AG04449 (cell line): ENCODE results near the gene RPL7L1.
"Not testable (repeated sequence)": the region's sequence is repeated elsewhere in the genome, so short reads cannot be mapped to it uniquely, and the experiment has no call there.

ENCODE experiments used
- CTCF ChIA-PET: fragments of 350-600 bp; formaldehyde crosslinking; extraction: SDS; loops from one replicate; lab custom pipeline; 2021; ENCODE audit warnings: antibody characterized with exemption; lab: Yijun Ruan, JAX
- POLR2A ChIA-PET: fragments of 400-600, 350-600 bp; formaldehyde crosslinking; extraction: SDS; loops from one replicate; lab custom pipeline; 2020; ENCODE audit warnings: antibody characterized with exemption, inconsistent platforms; lab: Yijun Ruan, JAX
- DNase-seq: peaks from one replicate; pipeline ENCODE4 v3.0.0-alpha.2; 2010; ENCODE audit warnings: low read depth, low spot score
- H3K4me3 ChIP-seq: 2 replicates; pipeline ENCODE4 v1.5.1; 2011; ENCODE audit warnings: low read depth, mild to moderate bottlenecking, control low read depth, low read length
- TF ChIP-seq, protein P1 (sequence below): IDR thresholded peaks from one replicate; pipeline ENCODE4 v1.5.1; 2011; ENCODE audit warnings: mild to moderate bottlenecking, moderate library complexity, low read length, control low read depth, inconsistent platforms; ENCODE audit not compliant: insufficient read depth; ENCODE audit errors: missing control alignments

RPL7L1 gene

DNA sequence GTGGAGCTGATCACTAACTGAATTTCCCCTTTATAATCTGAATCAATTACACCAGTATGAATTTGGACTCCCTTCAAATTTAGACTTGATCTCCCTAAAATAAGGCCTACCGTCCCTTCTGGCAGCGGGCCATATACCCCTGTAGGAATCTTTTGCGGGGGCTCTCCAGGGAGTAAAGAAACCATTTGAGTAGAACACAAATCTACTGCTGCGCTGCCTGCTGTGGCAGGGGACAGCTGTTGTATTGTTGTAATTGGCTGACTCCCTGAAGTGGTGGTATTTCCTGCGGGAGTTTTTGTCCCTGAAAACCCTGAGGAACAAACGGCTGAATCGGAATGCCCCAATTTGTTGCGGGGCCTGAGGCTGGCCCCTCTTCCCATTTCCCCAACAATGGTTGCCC is 20.5 kb downstream of the RPL7L1 start:
- POLR2A ChIA-PET = interaction anchor here (0.8 to 0.9 kb wide), 2 partner anchors 114 to 150 kb away, joined by 3 read pairs; partner anchors contain the start of gene KLHDC3

DNA sequence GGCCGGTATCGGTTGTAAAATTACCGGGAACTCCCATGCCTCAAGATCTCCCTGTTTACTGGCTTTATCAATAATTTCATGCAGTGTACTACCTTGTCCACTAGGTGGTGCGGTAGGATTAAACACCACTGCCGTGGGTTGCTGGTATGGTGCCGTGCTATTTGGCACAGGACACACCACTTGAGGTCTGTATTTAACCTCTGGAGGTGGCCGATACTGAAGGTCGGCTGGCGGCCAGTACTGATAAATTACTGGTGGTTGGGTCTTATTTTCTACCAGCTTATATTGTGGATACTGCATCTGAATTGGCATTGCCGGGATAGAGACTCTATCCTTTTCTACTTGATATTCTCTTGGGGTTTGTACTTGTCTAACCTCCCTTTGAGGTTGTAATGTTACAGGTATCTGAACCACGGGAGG is 22.1 kb downstream of the RPL7L1 start:
- CTCF ChIA-PET = interaction anchor here (0.6 to 3.7 kb wide), 41 partner anchors 10 to 455 kb away, joined by 3 to 48 read pairs (median 4); partner anchors contain the start of genes CNPY3, KLHDC3, MEA1 and PEX6

More for the DNA sequence above, 20.5 kb downstream of the RPL7L1 start:
- TF ChIP-seq, protein P1, sequence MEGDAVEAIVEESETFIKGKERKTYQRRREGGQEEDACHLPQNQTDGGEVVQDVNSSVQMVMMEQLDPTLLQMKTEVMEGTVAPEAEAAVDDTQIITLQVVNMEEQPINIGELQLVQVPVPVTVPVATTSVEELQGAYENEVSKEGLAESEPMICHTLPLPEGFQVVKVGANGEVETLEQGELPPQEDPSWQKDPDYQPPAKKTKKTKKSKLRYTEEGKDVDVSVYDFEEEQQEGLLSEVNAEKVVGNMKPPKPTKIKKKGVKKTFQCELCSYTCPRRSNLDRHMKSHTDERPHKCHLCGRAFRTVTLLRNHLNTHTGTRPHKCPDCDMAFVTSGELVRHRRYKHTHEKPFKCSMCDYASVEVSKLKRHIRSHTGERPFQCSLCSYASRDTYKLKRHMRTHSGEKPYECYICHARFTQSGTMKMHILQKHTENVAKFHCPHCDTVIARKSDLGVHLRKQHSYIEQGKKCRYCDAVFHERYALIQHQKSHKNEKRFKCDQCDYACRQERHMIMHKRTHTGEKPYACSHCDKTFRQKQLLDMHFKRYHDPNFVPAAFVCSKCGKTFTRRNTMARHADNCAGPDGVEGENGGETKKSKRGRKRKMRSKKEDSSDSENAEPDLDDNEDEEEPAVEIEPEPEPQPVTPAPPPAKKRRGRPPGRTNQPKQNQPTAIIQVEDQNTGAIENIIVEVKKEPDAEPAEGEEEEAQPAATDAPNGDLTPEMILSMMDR = no peak
- DNase-seq = no peak
- CTCF ChIA-PET = interaction anchor here (0.7 to 3.7 kb wide), 11 partner anchors 8 to 236 kb away, joined by 3 to 48 read pairs (median 9); partner anchors contain the start of genes CNPY3, KLHDC3, MEA1 and PTCRA
- no peak overlapping the region for H3K4me3 ChIP-seq

DNA sequence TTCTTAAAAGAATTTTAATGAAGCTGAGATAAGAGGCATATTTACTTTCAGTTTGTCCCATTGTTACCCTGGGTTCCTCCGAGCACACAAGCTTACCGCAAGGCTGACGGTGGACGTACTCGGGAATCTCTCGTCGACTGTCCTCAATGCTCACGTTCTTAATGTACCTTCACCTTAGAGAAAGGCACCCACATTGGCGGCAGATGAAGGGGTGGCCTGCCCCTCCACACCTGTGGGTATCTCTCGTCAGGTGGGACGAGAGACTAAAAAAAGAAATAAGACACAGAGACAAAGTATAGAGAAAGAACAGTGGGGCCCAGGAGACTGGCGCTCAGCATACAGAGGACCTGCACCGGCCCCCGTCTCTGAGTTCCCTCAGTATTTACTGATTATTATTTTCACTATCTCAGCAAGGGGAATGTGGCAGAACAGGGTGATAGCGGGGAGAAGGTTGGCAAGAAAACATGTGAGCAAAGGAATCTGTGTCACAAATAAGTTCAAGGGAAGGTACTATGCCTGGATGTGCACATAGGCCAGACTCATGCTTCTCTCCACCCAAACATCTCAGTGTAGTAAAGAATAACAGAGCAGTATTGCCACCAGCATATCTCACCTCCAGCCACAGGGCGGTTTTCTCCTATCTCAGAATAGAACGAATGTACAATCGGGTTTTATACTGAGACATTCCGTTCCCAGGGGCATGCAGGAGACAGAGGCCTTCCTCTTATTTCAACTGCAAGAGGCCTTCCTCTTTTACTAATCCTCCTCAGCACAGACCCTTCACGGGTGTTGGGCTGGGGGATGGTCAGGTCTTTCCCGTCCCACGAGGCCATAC is 23.2 kb downstream of the RPL7L1 start:
- H3K4me3 ChIP-seq, POLR2A ChIA-PET, DNase-seq: not testable (repeated sequence)
- CTCF ChIA-PET = interaction anchor here (0.7 to 3.6 kb wide), 14 partner anchors 9 to 454 kb away, joined by 3 to 38 read pairs (median 8); partner anchors contain the start of genes CNPY3, KLHDC3, MEA1 and PTCRA

More for the DNA sequence above, 22.1 kb downstream of the RPL7L1 start:
- POLR2A ChIA-PET = no interaction called here
- DNase-seq = no peak
- TF ChIP-seq, protein P1 = peak; percentile 66
- no peak overlapping the region for H3K4me3 ChIP-seq

DNA sequence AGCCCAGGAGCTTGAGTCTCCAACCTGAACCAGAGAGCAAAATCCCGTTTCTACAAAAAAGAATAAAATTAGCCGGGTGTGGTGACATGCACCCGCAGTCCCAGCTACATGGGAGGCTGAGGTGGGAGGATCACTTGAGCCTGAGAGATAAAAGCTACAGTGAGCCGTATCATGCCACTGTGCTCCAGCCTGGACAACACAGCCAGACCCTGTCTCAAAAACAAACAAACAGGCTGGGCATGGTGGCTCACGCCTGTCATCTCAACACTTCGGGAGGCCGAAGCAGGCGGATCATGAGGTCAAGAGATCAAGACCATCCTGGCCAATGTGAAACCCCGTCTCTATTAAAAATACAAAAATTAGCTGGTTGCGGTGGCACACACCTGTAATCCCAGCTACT is 25.1 kb downstream of the RPL7L1 start:
- H3K4me3 ChIP-seq = no peak overlapping the region

DNA sequence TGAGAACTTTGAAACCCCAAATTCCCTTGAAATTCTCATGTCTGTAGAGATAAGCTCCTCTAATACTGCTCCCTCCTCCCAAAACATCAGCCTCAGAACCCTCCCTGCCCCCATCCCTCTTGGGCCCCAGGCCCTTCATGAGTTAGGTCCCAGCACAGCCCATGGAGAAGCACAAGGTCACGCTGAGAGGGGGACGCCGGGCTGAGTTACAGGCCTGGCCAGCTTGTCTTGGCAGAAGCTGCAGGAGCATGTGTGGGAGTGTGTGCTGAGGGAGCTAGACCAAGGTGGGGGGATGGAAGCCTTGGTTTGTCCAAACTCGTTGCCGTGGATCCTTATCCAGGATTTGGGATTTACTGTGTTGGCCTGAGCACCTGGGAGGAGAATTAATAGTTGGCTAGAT is 27.9 kb downstream of the RPL7L1 start:
- ChIA-PET POLR2A (no interaction called here), CTCF (interaction anchor here (1.7 to 2.0 kb wide), 2 partner anchors 8 to 17 kb away, joined by 5 to 9 read pairs; a partner anchor contains a TSS)
- TF ChIP-seq, protein P1 = no peak
- DNase-seq = no peak
- no peak overlapping the region for H3K4me3 ChIP-seq

More for the DNA sequence above, 25.1 kb downstream of the RPL7L1 start:
- ChIA-PET CTCF (no interaction called here), POLR2A (no interaction called here)
- DNase-seq = no peak
- TF ChIP-seq, protein P1 = no peak

DNA sequence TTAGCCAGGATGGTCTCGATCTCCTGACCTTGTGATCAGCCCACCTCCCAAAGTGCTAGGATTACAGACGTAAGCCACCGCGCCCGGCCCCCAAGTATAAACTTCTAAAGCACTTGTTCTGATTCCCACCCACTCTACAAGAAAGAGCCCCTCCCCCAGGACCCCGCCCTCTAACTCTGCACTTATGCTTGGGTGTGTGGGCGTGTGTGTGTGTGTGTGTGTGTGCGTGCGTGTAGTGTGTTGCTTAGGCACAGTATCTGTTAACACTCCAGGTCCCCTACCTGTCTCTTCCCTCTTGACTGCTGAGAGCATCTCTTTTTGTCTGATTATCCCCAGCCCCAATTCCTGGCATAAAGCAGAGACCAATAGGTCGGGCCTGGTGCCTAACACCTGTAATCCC is 30.4 kb downstream of the RPL7L1 start:
- CTCF ChIA-PET = interaction anchor here (1.6 to 3.6 kb wide), 2 partner anchors 8 to 10 kb away, joined by 3 to 20 read pairs; no protein-coding TSS in a partner anchor
- TF ChIP-seq, protein P1 = no peak
- POLR2A ChIA-PET = no interaction called here
- no peak for DNase-seq
- no peak overlapping the region for H3K4me3 ChIP-seq
